Measurements from ENCODE around the gene NMNAT2. TPM values are rescaled to one million over a fixed set of nuclear protein-coding genes. Genes with fewer than 3 reads are reported as not detected.

Gene NMNAT2
- total RNA-seq, 1 experiment from 2014 or later = 0.17 TPM

GRCh38 chr1:183414365-183414764 is 3.8 kb downstream of the NMNAT2 start:
- DNase-seq (ENCODE audit: low spot score) = no peak
- TF ChIP-seq, protein P1, sequence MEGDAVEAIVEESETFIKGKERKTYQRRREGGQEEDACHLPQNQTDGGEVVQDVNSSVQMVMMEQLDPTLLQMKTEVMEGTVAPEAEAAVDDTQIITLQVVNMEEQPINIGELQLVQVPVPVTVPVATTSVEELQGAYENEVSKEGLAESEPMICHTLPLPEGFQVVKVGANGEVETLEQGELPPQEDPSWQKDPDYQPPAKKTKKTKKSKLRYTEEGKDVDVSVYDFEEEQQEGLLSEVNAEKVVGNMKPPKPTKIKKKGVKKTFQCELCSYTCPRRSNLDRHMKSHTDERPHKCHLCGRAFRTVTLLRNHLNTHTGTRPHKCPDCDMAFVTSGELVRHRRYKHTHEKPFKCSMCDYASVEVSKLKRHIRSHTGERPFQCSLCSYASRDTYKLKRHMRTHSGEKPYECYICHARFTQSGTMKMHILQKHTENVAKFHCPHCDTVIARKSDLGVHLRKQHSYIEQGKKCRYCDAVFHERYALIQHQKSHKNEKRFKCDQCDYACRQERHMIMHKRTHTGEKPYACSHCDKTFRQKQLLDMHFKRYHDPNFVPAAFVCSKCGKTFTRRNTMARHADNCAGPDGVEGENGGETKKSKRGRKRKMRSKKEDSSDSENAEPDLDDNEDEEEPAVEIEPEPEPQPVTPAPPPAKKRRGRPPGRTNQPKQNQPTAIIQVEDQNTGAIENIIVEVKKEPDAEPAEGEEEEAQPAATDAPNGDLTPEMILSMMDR (conservative IDR thresholded peaks at IDR 0.05; ENCODE audit: low read depth, low read length) = no peak
- TF ChIP-seq EZH2 (IDR thresholded peaks at IDR 0.05; ENCODE audit: borderline replicate concordance, low read depth, low read length, poor library complexity, severe bottlenecking) = no peak
- Histone ChIP-seq H3K27me3 (replicated peaks; ENCODE audit: insufficient read depth, low read depth, low read length, poor library complexity) (peaks cover 66% of the 10 kb centered on the region), H3K36me3 (ENCODE audit: insufficient read depth, low read length, poor library complexity, severe bottlenecking) (no peaks in the 10 kb centered on the region), H3K9me3 (ENCODE audit: low read depth, low read length, poor library complexity, severe bottlenecking) (no peaks in the 10 kb centered on the region), H3K27ac (ENCODE audit: low read depth, low read length, poor library complexity, severe bottlenecking) (no peak overlapping the region), H3K4me3 (ENCODE audit: low read depth, low read length, poor library complexity, severe bottlenecking) (no peak overlapping the region), H3K4me1 (ENCODE audit: insufficient read depth, low read length, poor library complexity, severe bottlenecking) (peaks cover 11% of the 10 kb centered on the region)
- POLR2A ChIA-PET (ENCODE audit: low non-redundant PET) = no interaction called here
- CTCF ChIA-PET = no interaction called here
- intact Hi-C loops (cut with micrococcal nuclease; ENCODE audit: unreplicated experiment) = no loop called here
- BruUV-seq (replicated peaks) = no TSS peak

DNA sequence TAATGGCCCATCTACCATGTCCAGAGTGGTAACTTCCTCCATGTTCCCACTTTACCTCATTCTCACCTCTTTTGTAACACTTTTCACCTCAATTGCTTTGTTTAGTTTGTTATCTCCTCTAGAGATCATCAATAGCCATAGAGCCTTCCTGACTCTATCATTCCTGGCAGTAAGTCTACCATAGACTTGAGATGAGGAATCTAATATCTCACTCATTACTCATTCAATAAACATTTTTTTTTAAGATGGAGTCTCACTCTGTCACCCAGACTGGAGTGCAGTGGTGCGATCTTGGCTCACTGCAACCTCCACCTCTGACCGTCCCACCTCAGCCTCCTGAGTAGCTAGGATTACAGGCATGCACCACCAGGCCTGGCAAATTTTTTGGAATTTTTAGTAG is 7.1 kb downstream of the NMNAT2 start:
- no TSS peak for BruUV-seq (replicated peaks)
- H3K4me1 ChIP-seq (ENCODE audit: insufficient read depth, low read length, poor library complexity, severe bottlenecking) = no peaks in the 10 kb centered on the region
- H3K27me3 ChIP-seq (replicated peaks; ENCODE audit: insufficient read depth, low read depth, low read length, poor library complexity) = peaks cover 51% of the 10 kb centered on the region
- TF ChIP-seq, protein P1 (conservative IDR thresholded peaks at IDR 0.05; ENCODE audit: low read depth, low read length) = no peak
- TF ChIP-seq EZH2 (IDR thresholded peaks at IDR 0.05; ENCODE audit: borderline replicate concordance, low read depth, low read length, poor library complexity, severe bottlenecking) = no peak
- no peaks in the 10 kb centered on the region for H3K9me3 ChIP-seq (ENCODE audit: low read depth, low read length, poor library complexity, severe bottlenecking)
- H3K27ac ChIP-seq (ENCODE audit: low read depth, low read length, poor library complexity, severe bottlenecking) = no peak overlapping the region
- ChIA-PET POLR2A (ENCODE audit: low non-redundant PET) (no interaction called here), CTCF (no interaction called here)
- DNase-seq (ENCODE audit: low spot score) = no peak
- no peaks in the 10 kb centered on the region for H3K36me3 ChIP-seq (ENCODE audit: insufficient read depth, low read length, poor library complexity, severe bottlenecking)
- H3K4me3 ChIP-seq (ENCODE audit: low read depth, low read length, poor library complexity, severe bottlenecking) = no peak overlapping the region
- intact Hi-C loops (cut with micrococcal nuclease; ENCODE audit: unreplicated experiment) = no loop called here

GRCh38 chr1:183407961-183408360 is 10.2 kb downstream of the NMNAT2 start:
- BruUV-seq (replicated peaks) = no TSS peak
- no peak for DNase-seq (ENCODE audit: low spot score)
- H3K27ac ChIP-seq (ENCODE audit: low read depth, low read length, poor library complexity, severe bottlenecking) = no peak overlapping the region
- TF ChIP-seq, protein P1 (conservative IDR thresholded peaks at IDR 0.05; ENCODE audit: low read depth, low read length) = no peak
- no peak for TF ChIP-seq EZH2 (IDR thresholded peaks at IDR 0.05; ENCODE audit: borderline replicate concordance, low read depth, low read length, poor library complexity, severe bottlenecking)
- POLR2A ChIA-PET (ENCODE audit: low non-redundant PET) = no interaction called here
- intact Hi-C loops (cut with micrococcal nuclease; ENCODE audit: unreplicated experiment) = no loop called here
- CTCF ChIA-PET = no interaction called here
- no peak overlapping the region for H3K4me3 ChIP-seq (ENCODE audit: low read depth, low read length, poor library complexity, severe bottlenecking)
- no peaks in the 10 kb centered on the region for H3K36me3 ChIP-seq (ENCODE audit: insufficient read depth, low read length, poor library complexity, severe bottlenecking)
- peaks cover 44% of the 10 kb centered on the region for H3K27me3 ChIP-seq (replicated peaks; ENCODE audit: insufficient read depth, low read depth, low read length, poor library complexity)
- H3K4me1 ChIP-seq (ENCODE audit: insufficient read depth, low read length, poor library complexity, severe bottlenecking) = peaks cover 5% of the 10 kb centered on the region
- H3K9me3 ChIP-seq (ENCODE audit: low read depth, low read length, poor library complexity, severe bottlenecking) = no peaks in the 10 kb centered on the region
